ENCODE measurements around the gene OXCT1.

OXCT1 gene

GRCh38 chr5:41770799-41771198, 99.4 kb downstream of the OXCT1 start:
- H3K4me1 ChIP-seq (ENCODE audit: control insufficient read depth, insufficient read depth, low read length): no peaks in the 10 kb centered on the region
- no peaks in the 10 kb centered on the region for H3K27me3 ChIP-seq (replicated peaks; ENCODE audit: control insufficient read depth, insufficient read depth, low read length)
- no peak overlapping the region for H3K4me3 ChIP-seq (ENCODE audit: low read length)
- no peaks in the 10 kb centered on the region for H3K9me3 ChIP-seq (ENCODE audit: control insufficient read depth, low read length)
- no peaks in the 10 kb centered on the region for H3K36me3 ChIP-seq (ENCODE audit: control insufficient read depth, insufficient read depth, low read length, severe bottlenecking)
- H3K9ac ChIP-seq (ENCODE audit: low read length): no peak overlapping the region
- DNase-seq (ENCODE audit: low read depth): no peak

- DNase-seq (ENCODE audit: low read depth): no peak
- Histone ChIP-seq H3K4me3 (ENCODE audit: low read length) (no peak overlapping the region), H3K9me3 (ENCODE audit: control insufficient read depth, low read length) (no peaks in the 10 kb centered on the region), H3K4me1 (ENCODE audit: control insufficient read depth, insufficient read depth, low read length) (peaks cover under 1% of the 10 kb centered on the region), H3K36me3 (ENCODE audit: control insufficient read depth, insufficient read depth, low read length, severe bottlenecking) (no peaks in the 10 kb centered on the region), H3K27me3 (replicated peaks; ENCODE audit: control insufficient read depth, insufficient read depth, low read length) (no peaks in the 10 kb centered on the region), H3K9ac (ENCODE audit: low read length) (no peak overlapping the region)
These were observed 101.5 kb downstream of the OXCT1 start for GRCh38 chr5:41768692-41769091.

- Histone ChIP-seq H3K4me3 (ENCODE audit: low read length) (no peak overlapping the region), H3K9me3 (ENCODE audit: control insufficient read depth, low read length) (no peaks in the 10 kb centered on the region), H3K27me3 (replicated peaks; ENCODE audit: control insufficient read depth, insufficient read depth, low read length) (no peaks in the 10 kb centered on the region), H3K4me1 (ENCODE audit: control insufficient read depth, insufficient read depth, low read length) (peaks cover 17% of the 10 kb centered on the region), H3K36me3 (ENCODE audit: control insufficient read depth, insufficient read depth, low read length, severe bottlenecking) (peaks cover 3% of the 10 kb centered on the region), H3K9ac (ENCODE audit: low read length) (no peak overlapping the region)
- no peak for DNase-seq (ENCODE audit: low read depth)
These were observed 105.6 kb downstream of the OXCT1 start for GRCh38 chr5:41764650-41765049.

- peaks cover 17% of the 10 kb centered on the region for H3K4me1 ChIP-seq (ENCODE audit: control insufficient read depth, insufficient read depth, low read length)
- peak; percentile 31 for DNase-seq (ENCODE audit: low read depth)
- H3K9ac ChIP-seq (ENCODE audit: low read length): no peak overlapping the region
- H3K4me3 ChIP-seq (ENCODE audit: low read length): no peak overlapping the region
- H3K9me3 ChIP-seq (ENCODE audit: control insufficient read depth, low read length): no peaks in the 10 kb centered on the region
- peaks cover 3% of the 10 kb centered on the region for H3K36me3 ChIP-seq (ENCODE audit: control insufficient read depth, insufficient read depth, low read length, severe bottlenecking)
- H3K27me3 ChIP-seq (replicated peaks; ENCODE audit: control insufficient read depth, insufficient read depth, low read length): no peaks in the 10 kb centered on the region
These were observed 106.7 kb downstream of the OXCT1 start for GRCh38 chr5:41763574-41763973.

- no peaks in the 10 kb centered on the region for H3K9me3 ChIP-seq (ENCODE audit: control insufficient read depth, low read length)
- peaks cover 3% of the 10 kb centered on the region for H3K36me3 ChIP-seq (ENCODE audit: control insufficient read depth, insufficient read depth, low read length, severe bottlenecking)
- no peaks in the 10 kb centered on the region for H3K27me3 ChIP-seq (replicated peaks; ENCODE audit: control insufficient read depth, insufficient read depth, low read length)
- peak; percentile 69 for DNase-seq (ENCODE audit: low read depth)
- H3K4me3 ChIP-seq (ENCODE audit: low read length): no peak overlapping the region
- no peak overlapping the region for H3K9ac ChIP-seq (ENCODE audit: low read length)
- H3K4me1 ChIP-seq (ENCODE audit: control insufficient read depth, insufficient read depth, low read length): peaks cover 17% of the 10 kb centered on the region
These were observed 107.1 kb downstream of the OXCT1 start for GRCh38 chr5:41763081-41763480.

GRCh38 chr5:41762426-41762825, 107.8 kb downstream of the OXCT1 start:
- H3K36me3 ChIP-seq (ENCODE audit: control insufficient read depth, insufficient read depth, low read length, severe bottlenecking): peaks cover 3% of the 10 kb centered on the region
- H3K9ac ChIP-seq (ENCODE audit: low read length): no peak overlapping the region
- H3K27me3 ChIP-seq (replicated peaks; ENCODE audit: control insufficient read depth, insufficient read depth, low read length): no peaks in the 10 kb centered on the region
- no peaks in the 10 kb centered on the region for H3K9me3 ChIP-seq (ENCODE audit: control insufficient read depth, low read length)
- H3K4me3 ChIP-seq (ENCODE audit: low read length): no peak overlapping the region
- no peak for DNase-seq (ENCODE audit: low read depth)
- peaks cover 17% of the 10 kb centered on the region for H3K4me1 ChIP-seq (ENCODE audit: control insufficient read depth, insufficient read depth, low read length)

GRCh38 chr5:41761663-41762062, 108.6 kb downstream of the OXCT1 start:
- Histone ChIP-seq H3K36me3 (ENCODE audit: control insufficient read depth, insufficient read depth, low read length, severe bottlenecking) (peaks cover 3% of the 10 kb centered on the region), H3K27me3 (replicated peaks; ENCODE audit: control insufficient read depth, insufficient read depth, low read length) (no peaks in the 10 kb centered on the region), H3K9ac (ENCODE audit: low read length) (no peak overlapping the region), H3K4me3 (ENCODE audit: low read length) (no peak overlapping the region), H3K4me1 (ENCODE audit: control insufficient read depth, insufficient read depth, low read length) (peaks cover 17% of the 10 kb centered on the region), H3K9me3 (ENCODE audit: control insufficient read depth, low read length) (no peaks in the 10 kb centered on the region)
- no peak for DNase-seq (ENCODE audit: low read depth)

GRCh38 chr5:41755705-41756104, 114.5 kb downstream of the OXCT1 start:
- no peak overlapping the region for H3K9ac ChIP-seq (ENCODE audit: low read length)
- no peak overlapping the region for H3K4me3 ChIP-seq (ENCODE audit: low read length)
- no peaks in the 10 kb centered on the region for H3K27me3 ChIP-seq (replicated peaks; ENCODE audit: control insufficient read depth, insufficient read depth, low read length)
- H3K4me1 ChIP-seq (ENCODE audit: control insufficient read depth, insufficient read depth, low read length): peaks cover 6% of the 10 kb centered on the region
- no peaks in the 10 kb centered on the region for H3K36me3 ChIP-seq (ENCODE audit: control insufficient read depth, insufficient read depth, low read length, severe bottlenecking)
- H3K9me3 ChIP-seq (ENCODE audit: control insufficient read depth, low read length): no peaks in the 10 kb centered on the region
- no peak for DNase-seq (ENCODE audit: low read depth)

- no peak for DNase-seq (ENCODE audit: low read depth)
- H3K9me3 ChIP-seq (ENCODE audit: control insufficient read depth, low read length): no peaks in the 10 kb centered on the region
These were observed 115.4 kb downstream of the OXCT1 start for GRCh38 chr5:41754857-41755256.

GRCh38 chr5:41751867-41752266, 118.4 kb downstream of the OXCT1 start:
- no peaks in the 10 kb centered on the region for H3K27me3 ChIP-seq (replicated peaks; ENCODE audit: control insufficient read depth, insufficient read depth, low read length)
- peak; percentile 17 for DNase-seq (ENCODE audit: low read depth)
- H3K36me3 ChIP-seq (ENCODE audit: control insufficient read depth, insufficient read depth, low read length, severe bottlenecking): peaks cover 3% of the 10 kb centered on the region
- H3K4me1 ChIP-seq (ENCODE audit: control insufficient read depth, insufficient read depth, low read length): peaks cover 6% of the 10 kb centered on the region
- no peak overlapping the region for H3K9ac ChIP-seq (ENCODE audit: low read length)
- no peaks in the 10 kb centered on the region for H3K9me3 ChIP-seq (ENCODE audit: control insufficient read depth, low read length)
- H3K4me3 ChIP-seq (ENCODE audit: low read length): no peak overlapping the region

More at GRCh38 chr5:41754857-41755256, 115.4 kb downstream of the OXCT1 start:
- H3K36me3 ChIP-seq (ENCODE audit: control insufficient read depth, insufficient read depth, low read length, severe bottlenecking): no peaks in the 10 kb centered on the region
- H3K27me3 ChIP-seq (replicated peaks; ENCODE audit: control insufficient read depth, insufficient read depth, low read length): no peaks in the 10 kb centered on the region
- H3K4me1 ChIP-seq (ENCODE audit: control insufficient read depth, insufficient read depth, low read length): peaks cover 6% of the 10 kb centered on the region
- no peak overlapping the region for H3K9ac ChIP-seq (ENCODE audit: low read length)
- no peak overlapping the region for H3K4me3 ChIP-seq (ENCODE audit: low read length)

- H3K9me3 ChIP-seq (ENCODE audit: control insufficient read depth, low read length): no peaks in the 10 kb centered on the region
- no peaks in the 10 kb centered on the region for H3K27me3 ChIP-seq (replicated peaks; ENCODE audit: control insufficient read depth, insufficient read depth, low read length)
- peak; percentile 19 for DNase-seq (ENCODE audit: low read depth)
- no peak overlapping the region for H3K4me3 ChIP-seq (ENCODE audit: low read length)
- peaks cover 3% of the 10 kb centered on the region for H3K36me3 ChIP-seq (ENCODE audit: control insufficient read depth, insufficient read depth, low read length, severe bottlenecking)
- no peak overlapping the region for H3K9ac ChIP-seq (ENCODE audit: low read length)
- H3K4me1 ChIP-seq (ENCODE audit: control insufficient read depth, insufficient read depth, low read length): no peaks in the 10 kb centered on the region
These were observed 121.6 kb downstream of the OXCT1 start for GRCh38 chr5:41748631-41749030.

GRCh38 chr5:41747708-41748107, 122.5 kb downstream of the OXCT1 start:
- Histone ChIP-seq H3K27me3 (replicated peaks; ENCODE audit: control insufficient read depth, insufficient read depth, low read length) (no peaks in the 10 kb centered on the region), H3K9me3 (ENCODE audit: control insufficient read depth, low read length) (no peaks in the 10 kb centered on the region), H3K4me1 (ENCODE audit: control insufficient read depth, insufficient read depth, low read length) (no peaks in the 10 kb centered on the region), H3K36me3 (ENCODE audit: control insufficient read depth, insufficient read depth, low read length, severe bottlenecking) (peaks cover 3% of the 10 kb centered on the region), H3K4me3 (ENCODE audit: low read length) (no peak overlapping the region), H3K9ac (ENCODE audit: low read length) (no peak overlapping the region)
- no peak for DNase-seq (ENCODE audit: low read depth)

All from adipocyte (in vitro differentiated cells).